Activated CD4-positive, alpha-beta memory T cell treated with anti-CD3 and anti-CD28 coated beads, Interleukin-2, amount 10 ng/mL, durations not matched to agents 7 days and 5 days (primary cell): ENCODE measurements around the gene TAF7. TPM values are rescaled to one million over a fixed set of nuclear protein-coding genes. Genes with fewer than 3 reads are reported as not detected.

Experiments
- CTCF ChIA-PET: fragments of 350-600 bp; sonication (Branson Sonifier 250); formaldehyde crosslinking; loops from one replicate; lab custom pipeline; 2021; ENCODE audit warnings: antibody characterized with exemption, inconsistent platforms; lab: Charles Lee
- POLR2A ChIA-PET: fragments of 350-600 bp; sonication (Branson Sonifier 250); formaldehyde crosslinking; loops from one replicate; lab custom pipeline; 2021; ENCODE audit warnings: antibody characterized with exemption; lab: Charles Lee
- DNase-seq: peaks from one replicate; pipeline ENCODE4 v3.0.0-alpha.2; 2020
- H3K27ac Mint-ChIP-seq: one replicate; pipeline ENCODE4 v1.8.0; 2021; ENCODE audit warnings: mild to moderate bottlenecking, mixed read lengths
- H3K27me3 Mint-ChIP-seq: one replicate; pipeline ENCODE4 v1.8.0; 2021; ENCODE audit warnings: mixed read lengths
- H3K36me3 Mint-ChIP-seq: one replicate; pipeline ENCODE4 v1.8.0; 2021; ENCODE audit warnings: low read depth, mixed read lengths
- H3K4me1 Mint-ChIP-seq: one replicate; pipeline ENCODE4 v1.8.0; 2021; ENCODE audit warnings: mixed read lengths
- H3K4me3 Mint-ChIP-seq: one replicate; pipeline ENCODE4 v1.8.0; 2021; ENCODE audit warnings: mild to moderate bottlenecking, mixed read lengths
- H3K9me3 Mint-ChIP-seq: one replicate; pipeline ENCODE4 v1.8.0; 2021; ENCODE audit warnings: mixed read lengths
- total RNA-seq, 2 experiments: library from RNA; stranded (reverse); gene quantifications; one replicate each; pipeline ENCODE4 v1.2.3, GENCODE V29; 2021

The TAF7 gene, protein sequence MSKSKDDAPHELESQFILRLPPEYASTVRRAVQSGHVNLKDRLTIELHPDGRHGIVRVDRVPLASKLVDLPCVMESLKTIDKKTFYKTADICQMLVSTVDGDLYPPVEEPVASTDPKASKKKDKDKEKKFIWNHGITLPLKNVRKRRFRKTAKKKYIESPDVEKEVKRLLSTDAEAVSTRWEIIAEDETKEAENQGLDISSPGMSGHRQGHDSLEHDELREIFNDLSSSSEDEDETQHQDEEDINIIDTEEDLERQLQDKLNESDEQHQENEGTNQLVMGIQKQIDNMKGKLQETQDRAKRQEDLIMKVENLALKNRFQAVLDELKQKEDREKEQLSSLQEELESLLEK
- 10 to 100 TPM; 74.3 to 75.1 TPM for total RNA-seq

DNA sequence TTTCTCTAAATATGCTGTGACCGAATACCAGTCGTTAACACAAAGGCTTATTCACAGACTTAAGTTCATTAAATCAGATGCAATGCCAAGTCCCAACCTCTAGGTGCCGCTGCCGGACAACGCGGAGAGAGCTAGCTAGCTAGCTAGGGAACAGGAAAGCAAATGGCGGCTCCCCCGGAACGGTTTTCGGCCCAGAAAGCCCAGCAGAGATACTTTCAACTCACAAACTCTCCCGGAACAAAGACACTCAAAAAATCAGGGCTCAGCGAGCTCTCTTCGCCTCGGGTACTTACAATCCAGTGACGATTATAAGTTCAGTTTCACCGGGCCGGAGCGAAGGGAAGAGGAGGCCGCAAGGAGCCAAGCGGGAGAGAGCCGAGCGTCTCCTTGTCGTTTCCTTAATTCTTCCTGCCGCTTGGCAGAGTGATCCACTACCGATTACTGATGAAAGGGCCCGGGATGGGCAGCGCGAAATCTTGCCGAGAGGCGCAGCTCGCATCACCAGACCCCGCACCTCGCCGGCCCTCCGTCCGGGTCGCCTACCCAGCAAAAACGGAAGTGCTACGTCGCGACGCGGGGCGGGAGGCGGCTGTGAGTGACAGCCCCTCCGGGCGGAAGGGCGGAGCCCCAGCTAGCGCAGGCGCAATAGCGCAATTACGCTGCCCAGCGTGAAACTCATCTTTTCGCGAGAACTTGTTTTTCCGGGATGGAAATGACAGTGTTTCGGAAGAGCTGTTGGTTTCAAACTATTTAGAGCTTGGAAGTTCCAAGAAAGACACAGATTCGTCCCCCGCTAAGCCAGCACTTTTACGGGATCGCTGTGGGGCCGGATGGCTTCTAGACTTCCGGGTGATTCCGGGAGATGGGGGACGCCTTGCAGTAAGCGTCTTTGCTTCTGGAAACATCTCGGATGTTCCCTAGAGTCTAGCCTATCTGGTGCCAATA is at the start of gene TAF7:
TAF7 (minus strand) TSS at position 560 of the 945 bp plus-strand sequence. CDS start 740 bp downstream, outside the sequence.
- H3K9me3 Mint-ChIP-seq = peaks cover 49% of the 10 kb centered on the region
- H3K4me1 Mint-ChIP-seq = peaks cover 40% of the 10 kb centered on the region
- H3K27me3 Mint-ChIP-seq = peaks cover 1% of the 10 kb centered on the region
- peaks cover 61% of the 10 kb centered on the region for H3K36me3 Mint-ChIP-seq
- H3K27ac Mint-ChIP-seq = peak within 1 kb of the TSS; percentile 99
- CTCF ChIA-PET = interaction anchor here (0.7 to 3.3 kb wide), 32 partner anchors 9 to 317 kb away, joined by 3 to 30 read pairs (median 4); partner anchors contain the start of genes PCDHGA1, PCDHGA11, PCDHGA12 and PCDHGA2
- H3K4me3 Mint-ChIP-seq = peak within 1 kb of the TSS; percentile 97
- POLR2A ChIA-PET = interaction anchor here (0.7 to 3.0 kb wide), 29 partner anchors 8 to 673 kb away, joined by 3 to 19 read pairs (median 4); partner anchors contain the start of genes HDAC3, IK, PCDHGA1 and PCDHGA10
- DNase-seq = peak; percentile 93

DNA sequence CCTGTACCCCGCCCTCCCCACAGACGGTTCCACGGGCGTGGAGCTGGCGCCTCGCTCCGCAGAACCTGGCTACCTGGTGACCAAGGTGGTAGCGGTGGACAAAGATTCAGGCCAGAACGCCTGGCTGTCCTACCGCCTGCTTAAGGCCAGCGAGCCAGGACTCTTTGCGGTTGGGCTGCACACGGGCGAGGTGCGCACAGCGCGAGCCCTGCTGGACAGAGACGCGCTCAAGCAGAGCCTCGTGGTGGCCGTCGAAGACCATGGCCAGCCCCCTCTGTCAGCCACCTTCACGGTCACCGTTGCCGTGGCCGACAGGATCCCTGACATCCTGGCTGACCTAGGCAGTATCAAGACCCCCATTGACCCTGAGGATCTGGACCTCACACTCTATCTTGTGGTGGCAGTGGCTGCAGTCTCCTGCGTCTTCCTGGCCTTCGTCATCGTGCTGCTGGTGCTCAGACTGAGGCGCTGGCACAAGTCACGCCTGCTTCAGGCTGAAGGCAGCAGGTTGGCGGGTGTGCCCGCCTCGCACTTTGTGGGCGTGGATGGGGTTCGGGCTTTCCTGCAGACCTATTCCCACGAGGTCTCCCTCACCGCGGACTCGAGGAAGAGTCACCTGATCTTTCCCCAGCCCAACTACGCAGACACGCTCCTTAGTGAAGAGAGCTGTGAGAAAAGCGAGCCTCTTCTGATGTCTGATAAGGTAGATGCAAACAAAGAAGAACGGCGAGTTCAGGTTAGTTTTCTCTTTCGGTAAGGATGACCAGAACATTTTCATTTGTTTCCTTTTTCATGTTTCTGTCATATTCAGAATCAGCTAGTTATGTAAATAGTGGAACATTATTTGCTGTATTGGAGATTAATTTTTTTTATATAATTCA is 45.7 kb upstream of the TAF7 start:
- DNase-seq = no peak
- Mint-ChIP-seq H3K4me3 (no peak overlapping the region), H3K27ac (no peak overlapping the region), H3K9me3 (peaks cover 16% of the 10 kb centered on the region), H3K36me3 (peaks cover 11% of the 10 kb centered on the region), H3K27me3 (peaks cover 61% of the 10 kb centered on the region), H3K4me1 (no peaks in the 10 kb centered on the region)
- CTCF ChIA-PET = interaction anchor here (0.9 to 1.2 kb wide), 2 partner anchors 16 to 147 kb away, joined by 3 to 4 read pairs; partner anchors contain the start of gene PCDHGA7
- POLR2A ChIA-PET = no interaction called here

DNA sequence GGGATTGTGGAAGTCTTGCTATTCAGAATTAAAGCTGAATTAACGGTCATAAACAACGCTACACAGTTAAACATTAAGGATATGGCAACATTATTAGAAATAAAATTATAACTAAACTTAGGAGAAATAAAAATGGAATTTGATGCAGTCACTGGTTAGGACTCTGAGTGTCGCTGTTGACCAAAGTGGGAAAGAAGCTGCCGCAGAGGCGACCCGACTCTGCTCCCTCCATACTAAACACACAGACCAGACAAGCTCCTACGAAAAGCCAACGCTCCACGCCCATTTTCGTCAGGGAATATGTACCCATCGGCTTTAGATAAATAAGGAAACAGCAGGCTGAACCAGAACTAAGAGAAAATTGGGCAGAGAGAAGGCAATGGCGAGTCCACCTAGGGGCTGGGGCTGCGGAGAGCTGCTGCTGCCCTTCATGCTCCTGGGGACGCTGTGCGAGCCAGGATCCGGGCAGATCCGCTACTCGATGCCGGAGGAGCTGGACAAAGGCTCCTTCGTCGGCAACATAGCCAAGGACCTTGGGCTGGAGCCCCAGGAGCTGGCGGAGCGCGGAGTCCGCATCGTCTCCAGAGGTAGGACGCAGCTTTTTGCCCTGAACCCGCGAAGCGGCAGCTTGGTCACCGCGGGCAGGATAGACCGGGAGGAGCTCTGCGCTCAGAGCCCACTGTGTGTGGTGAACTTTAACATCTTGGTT is 43.5 kb upstream of the TAF7 start, which contains the start of gene PCDHGA5:
PCDHGA5 (plus strand) TSS at position 211 of the 709 bp plus-strand sequence; CDS start at position 380, 169 bp downstream.
- Mint-ChIP-seq H3K27ac (no peak within 1 kb of the TSS), H3K27me3 (peaks cover 59% of the 10 kb centered on the region), H3K4me3 (no peak within 1 kb of the TSS), H3K9me3 (peaks cover 24% of the 10 kb centered on the region), H3K36me3 (peaks cover 18% of the 10 kb centered on the region), H3K4me1 (peaks cover 2% of the 10 kb centered on the region)
- DNase-seq = no peak
- ChIA-PET POLR2A (no interaction called here), CTCF (interaction anchor here (1.3 kb wide), 1 partner anchor 49 kb away, joined by 3 read pairs; the partner anchor contains the start of gene PCDHGA10)

DNA sequence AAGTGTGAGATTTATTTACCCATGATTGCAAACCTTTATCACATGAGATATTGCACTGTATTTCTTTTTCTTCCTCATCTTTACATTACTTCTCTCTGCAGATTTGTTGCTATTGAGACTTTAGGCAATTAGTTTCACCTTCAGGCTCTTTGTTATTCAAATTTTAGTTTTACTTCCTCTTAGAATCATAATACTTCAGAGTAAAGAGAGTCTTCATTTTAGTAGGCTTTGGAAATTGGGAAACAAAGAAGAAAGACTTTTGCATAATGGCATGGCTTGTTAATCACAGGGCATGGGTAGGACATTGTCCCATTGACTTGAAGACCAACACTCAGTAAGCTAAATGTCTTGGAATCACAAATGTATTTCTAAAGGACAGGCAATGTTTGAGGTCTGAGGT is 42.1 kb upstream of the TAF7 start:
- H3K36me3 Mint-ChIP-seq = peaks cover 18% of the 10 kb centered on the region
- ChIA-PET CTCF (no interaction called here), POLR2A (no interaction called here)
- peaks cover 24% of the 10 kb centered on the region for H3K9me3 Mint-ChIP-seq
- H3K4me3 Mint-ChIP-seq = no peak overlapping the region
- peaks cover 2% of the 10 kb centered on the region for H3K4me1 Mint-ChIP-seq
- H3K27ac Mint-ChIP-seq = no peak overlapping the region
- H3K27me3 Mint-ChIP-seq = peaks cover 60% of the 10 kb centered on the region
- DNase-seq = no peak

DNA sequence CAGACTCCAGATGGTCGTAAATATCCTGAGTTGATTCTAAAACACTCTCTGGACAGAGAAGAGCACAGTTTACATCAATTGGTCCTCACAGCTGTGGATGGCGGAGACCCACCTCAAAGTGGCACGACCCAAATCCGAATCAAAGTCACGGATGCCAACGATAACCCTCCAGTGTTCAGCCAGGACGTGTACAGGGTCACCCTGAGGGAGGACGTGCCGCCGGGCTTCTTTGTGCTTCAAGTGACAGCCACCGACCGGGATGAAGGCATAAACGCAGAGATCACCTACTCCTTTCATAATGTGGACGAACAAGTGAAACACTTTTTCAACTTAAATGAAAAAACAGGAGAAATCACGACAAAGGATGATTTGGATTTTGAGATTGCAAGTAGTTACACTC is 40.1 kb upstream of the TAF7 start:
- Mint-ChIP-seq H3K9me3 (peaks cover 26% of the 10 kb centered on the region), H3K36me3 (peaks cover 13% of the 10 kb centered on the region), H3K4me3 (no peak overlapping the region), H3K27ac (no peak overlapping the region), H3K27me3 (peaks cover 61% of the 10 kb centered on the region), H3K4me1 (peaks cover 2% of the 10 kb centered on the region)
- no peak for DNase-seq
- ChIA-PET CTCF (no interaction called here), POLR2A (no interaction called here)

DNA sequence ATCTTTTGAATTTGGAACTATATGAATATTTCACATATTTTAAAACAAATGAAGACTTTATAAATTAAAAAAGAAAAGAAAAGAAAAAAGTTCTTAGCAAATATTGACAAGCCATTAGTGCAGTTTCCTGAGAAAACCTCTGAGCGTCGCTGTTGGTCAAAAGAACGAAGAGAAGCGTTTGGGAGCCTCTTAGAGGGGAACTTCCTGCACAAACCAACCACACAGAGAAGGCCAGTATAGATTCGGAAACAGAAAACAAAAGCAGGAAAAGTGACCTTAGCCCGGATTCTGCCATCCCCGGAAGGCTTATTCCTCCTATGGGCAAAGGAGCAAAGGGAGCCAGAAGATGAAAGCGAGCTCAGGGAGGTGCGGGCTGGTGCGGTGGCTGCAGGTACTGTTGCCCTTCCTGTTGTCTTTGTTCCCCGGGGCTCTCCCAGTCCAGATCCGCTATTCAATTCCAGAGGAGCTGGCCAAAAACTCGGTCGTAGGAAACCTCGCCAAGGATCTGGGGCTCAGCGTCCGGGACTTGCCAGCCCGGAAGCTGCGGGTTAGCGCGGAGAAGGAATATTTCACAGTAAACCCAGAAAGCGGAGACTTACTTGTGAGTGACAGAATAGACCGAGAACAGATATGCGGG is 39.3 kb upstream of the TAF7 start, which contains the start of gene PCDHGB2:
PCDHGB2 (plus strand) TSS at position 205 of the 637 bp plus-strand sequence; CDS start at position 347, 142 bp downstream.
- DNase-seq = no peak

DNA sequence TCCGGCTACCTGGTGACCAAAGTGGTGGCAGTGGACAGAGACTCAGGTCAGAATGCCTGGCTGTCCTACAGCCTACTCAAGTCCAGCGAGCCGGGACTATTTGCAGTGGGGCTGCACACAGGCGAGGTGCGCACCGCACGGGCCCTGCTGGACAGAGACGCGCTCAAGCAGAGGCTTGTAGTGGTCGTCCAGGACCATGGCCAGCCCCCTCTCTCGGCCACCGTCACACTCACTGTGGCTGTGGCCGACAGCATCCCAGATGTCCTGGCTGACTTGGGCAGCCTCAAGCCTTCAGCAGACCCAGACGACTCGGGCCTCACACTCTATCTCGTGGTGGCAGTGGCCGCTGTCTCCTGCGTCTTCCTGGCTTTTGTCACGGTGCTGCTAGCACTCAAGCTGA is 36.4 kb upstream of the TAF7 start:
- Mint-ChIP-seq H3K4me1 (peaks cover 2% of the 10 kb centered on the region), H3K9me3 (peaks cover 18% of the 10 kb centered on the region), H3K4me3 (no peak overlapping the region), H3K27me3 (peaks cover 32% of the 10 kb centered on the region), H3K36me3 (peaks cover 9% of the 10 kb centered on the region), H3K27ac (no peak overlapping the region)
- ChIA-PET CTCF (no interaction called here), POLR2A (no interaction called here)
- no peak for DNase-seq

More for the DNA sequence above, 39.3 kb upstream of the TAF7 start, which contains the start of gene PCDHGB2:
- ChIA-PET POLR2A (no interaction called here), CTCF (interaction anchor here (1.0 kb wide), 1 partner anchor 39 kb away, joined by 4 read pairs; the partner anchor contains the start of gene TAF7)
- Mint-ChIP-seq H3K27ac (peak within 1 kb of the TSS; percentile 36), H3K9me3 (peaks cover 20% of the 10 kb centered on the region), H3K36me3 (peaks cover 10% of the 10 kb centered on the region), H3K4me1 (peaks cover 2% of the 10 kb centered on the region), H3K4me3 (peak within 1 kb of the TSS; percentile 68), H3K27me3 (peaks cover 53% of the 10 kb centered on the region)

DNA sequence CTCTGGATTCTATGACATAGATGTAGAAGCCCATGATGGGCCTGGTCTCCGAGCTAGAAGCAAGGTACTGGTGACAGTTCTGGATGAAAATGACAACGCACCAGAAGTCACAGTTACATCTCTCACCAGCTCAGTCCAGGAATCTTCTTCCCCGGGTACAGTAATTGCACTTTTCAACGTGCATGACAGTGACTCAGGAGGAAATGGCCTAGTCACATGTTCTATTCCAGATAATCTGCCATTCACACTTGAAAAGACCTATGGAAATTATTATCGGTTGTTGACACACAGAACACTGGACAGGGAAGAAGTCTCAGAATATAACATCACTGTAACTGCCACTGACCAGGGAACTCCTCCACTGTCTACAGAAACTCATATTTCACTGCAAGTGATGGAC is 35.5 kb upstream of the TAF7 start:
- CTCF ChIA-PET = interaction anchor here (0.8 kb wide), 1 partner anchor 41 kb away, joined by 3 read pairs; no protein-coding TSS in a partner anchor
- peaks cover 28% of the 10 kb centered on the region for H3K27me3 Mint-ChIP-seq

DNA sequence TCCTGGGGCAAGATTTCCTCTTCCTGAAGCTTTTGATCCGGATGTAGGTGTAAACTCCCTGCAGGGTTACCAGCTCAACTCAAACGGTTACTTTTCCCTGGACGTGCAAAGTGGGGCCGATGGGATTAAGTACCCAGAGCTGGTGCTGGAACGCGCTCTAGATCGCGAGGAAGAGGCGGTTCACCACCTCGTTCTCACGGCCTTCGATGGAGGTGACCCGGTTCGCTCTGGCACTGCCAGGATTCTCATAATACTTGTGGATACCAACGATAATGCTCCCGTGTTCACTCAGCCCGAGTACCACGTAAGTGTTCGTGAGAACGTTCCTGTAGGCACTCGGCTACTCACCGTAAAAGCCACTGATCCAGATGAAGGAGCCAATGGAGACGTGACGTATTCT is 35.1 kb upstream of the TAF7 start:
- DNase-seq = no peak
- POLR2A ChIA-PET = interaction anchor here (0.7 kb wide), 1 partner anchor 9 kb away, joined by 3 read pairs; no protein-coding TSS in a partner anchor
- H3K4me1 Mint-ChIP-seq = peaks cover 2% of the 10 kb centered on the region
- H3K4me3 Mint-ChIP-seq = no peak overlapping the region
- peaks cover 8% of the 10 kb centered on the region for H3K36me3 Mint-ChIP-seq
- peaks cover 23% of the 10 kb centered on the region for H3K27me3 Mint-ChIP-seq
- CTCF ChIA-PET = interaction anchor here (0.6 to 1.5 kb wide), 4 partner anchors 30 to 65 kb away, joined by 3 to 4 read pairs (median 3); partner anchors contain the start of gene PCDHGA11
- no peak overlapping the region for H3K27ac Mint-ChIP-seq
- H3K9me3 Mint-ChIP-seq = peaks cover 11% of the 10 kb centered on the region

More for the DNA sequence above, 35.5 kb upstream of the TAF7 start:
- POLR2A ChIA-PET = no interaction called here
- Mint-ChIP-seq H3K36me3 (peaks cover 9% of the 10 kb centered on the region), H3K4me3 (no peak overlapping the region), H3K27ac (no peak overlapping the region), H3K9me3 (peaks cover 16% of the 10 kb centered on the region), H3K4me1 (peaks cover 2% of the 10 kb centered on the region)
- no peak for DNase-seq

DNA sequence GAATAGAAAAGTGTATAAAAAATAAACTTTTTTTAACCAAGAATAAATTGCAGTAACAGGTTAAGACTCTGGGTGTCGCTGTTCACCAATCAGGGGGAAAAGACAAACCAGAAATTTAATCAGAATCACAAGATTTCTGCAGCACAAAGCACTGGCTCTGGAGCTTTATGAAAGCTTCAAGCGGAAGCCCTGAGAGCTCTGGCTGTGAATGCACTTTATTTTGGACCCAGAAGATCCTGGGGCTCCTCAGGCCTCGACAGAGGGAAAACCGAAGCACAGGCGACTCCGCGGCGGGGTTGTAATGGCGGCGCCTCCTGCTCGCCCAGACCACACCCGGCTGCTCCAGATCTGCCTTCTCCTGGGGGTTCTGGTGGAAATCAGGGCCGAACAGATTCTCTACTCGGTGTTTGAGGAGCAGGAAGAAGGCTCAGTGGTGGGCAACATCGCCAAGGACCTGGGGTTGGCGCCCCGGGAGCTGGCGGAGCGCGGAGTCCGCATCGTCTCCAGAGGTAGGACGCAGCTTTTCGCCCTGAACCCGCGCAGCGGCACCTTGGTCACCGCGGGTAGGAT is 34.4 kb upstream of the TAF7 start, which contains the start of gene PCDHGA4:
PCDHGA4 (plus strand) TSS at position 122 of the 570 bp plus-strand sequence; CDS start at position 209, 87 bp downstream.
- DNase-seq = no peak
- H3K27ac Mint-ChIP-seq = no peak within 1 kb of the TSS
- H3K4me1 Mint-ChIP-seq = peaks cover 4% of the 10 kb centered on the region
- peaks cover 21% of the 10 kb centered on the region for H3K27me3 Mint-ChIP-seq
- ChIA-PET POLR2A (interaction anchor here (0.7 kb wide), 1 partner anchor 8 kb away, joined by 3 read pairs; no protein-coding TSS in a partner anchor), CTCF (interaction anchor here (0.6 to 1.8 kb wide), 5 partner anchors 29 to 66 kb away, joined by 3 to 6 read pairs (median 3); partner anchors contain the start of genes PCDHGA11 and TAF7)
- peaks cover 8% of the 10 kb centered on the region for H3K36me3 Mint-ChIP-seq
- no peak within 1 kb of the TSS for H3K4me3 Mint-ChIP-seq
- peaks cover 11% of the 10 kb centered on the region for H3K9me3 Mint-ChIP-seq
